NB4 (cell line): ENCODE measurements around the gene CCND1.

ENCODE experiments used
- DNase-seq: peaks from one replicate; pipeline ENCODE4 v3.0.0; 2010; ENCODE audit warnings: low read depth
- H3K4me3 ChIP-seq: one replicate; pipeline ENCODE4 v1.5.1; 2011; ENCODE audit warnings: mild to moderate bottlenecking, low read depth, low read length, moderate library complexity
- CTCF ChIP-seq: IDR thresholded peaks from one replicate; pipeline ENCODE4 v1.5.1; 2012; ENCODE audit warnings: low read depth, low read length
- MAX ChIP-seq: IDR thresholded peaks from 2 replicates; pipeline ENCODE4 v1.6.1; 2011; ENCODE audit warnings: low read depth, low read length
- MYC ChIP-seq: IDR thresholded peaks from 2 replicates; pipeline ENCODE4 v1.6.1; 2011; ENCODE audit warnings: low read depth, low read length
- POLR2A ChIP-seq: IDR thresholded peaks from 2 replicates; pipeline ENCODE4 v1.6.1; 2011; ENCODE audit warnings: mild to moderate bottlenecking; ENCODE audit not compliant: insufficient read length; ENCODE audit errors: extremely low read depth

CCND1 gene

GRCh38 chr11:69662806-69663205 is 21.9 kb downstream of the CCND1 start:
- no peak overlapping the region for H3K4me3 ChIP-seq
- no peak for DNase-seq
- TF ChIP-seq POLR2A (no peak), MAX (no peak), MYC (no peak)

- TF ChIP-seq MAX (no peak), CTCF (no peak), POLR2A (no peak), MYC (no peak)
- DNase-seq, result no peak
- H3K4me3 ChIP-seq, result no peak overlapping the region
These were observed 22.4 kb downstream of the CCND1 start for GRCh38 chr11:69663326-69663725.

GRCh38 chr11:69664103-69664775 is 23.3 kb downstream of the CCND1 start:
- TF ChIP-seq CTCF, result no peak
- TF ChIP-seq POLR2A, result no peak
- TF ChIP-seq MAX, result no peak
- TF ChIP-seq MYC, result no peak
- no peak for DNase-seq

GRCh38 chr11:69664901-69665300 is 23.9 kb downstream of the CCND1 start:
- TF ChIP-seq POLR2A (no peak), CTCF (no peak), MAX (no peak), MYC (no peak)
- DNase-seq, result no peak
- no peak overlapping the region for H3K4me3 ChIP-seq

More at GRCh38 chr11:69664103-69664775, 23.3 kb downstream of the CCND1 start:
- H3K4me3 ChIP-seq, result no peak overlapping the region

- DNase-seq, result no peak
- H3K4me3 ChIP-seq, result no peak overlapping the region
- no peak for TF ChIP-seq CTCF
- TF ChIP-seq MYC, result no peak
- no peak for TF ChIP-seq MAX
- TF ChIP-seq POLR2A, result no peak
These were observed 24.7 kb downstream of the CCND1 start for GRCh38 chr11:69665669-69666068.

GRCh38 chr11:69666261-69666660 is 25.3 kb downstream of the CCND1 start:
- DNase-seq, result no peak
- no peak overlapping the region for H3K4me3 ChIP-seq
- TF ChIP-seq MAX, result no peak
- no peak for TF ChIP-seq MYC
- no peak for TF ChIP-seq POLR2A
- TF ChIP-seq CTCF, result no peak
